Tibial nerve (tissue), 4 donors: Measurements from ENCODE around the gene PAGR1. TPM values are rescaled to one million over a fixed set of nuclear protein-coding genes. Genes with fewer than 3 reads are reported as not detected.

Experiments used
- DNase-seq, 2 donors: peaks; one replicate each; pipeline ENCODE4 v3.0.0-alpha.2; 2019; ENCODE audit warnings: low spot score in 2 of 2
- H3K27ac ChIP-seq, 4 donors: fragments of 200-600 bp; sonication (generic) in 3 of 4; one replicate each; pipeline ENCODE4 v1.5.1; 2017 to 2019; ENCODE audit warnings: mild to moderate bottlenecking in 1 of 4
- H3K27me3 ChIP-seq, 2 donors: fragments of 200-600 bp; sonication (generic) in 1 of 2; one replicate each; pipeline versions ENCODE4 v1.5.1 to v1.6.0; 2017 to 2019
- H3K36me3 ChIP-seq, 3 donors: fragments of 200-600 bp; sonication (generic); one replicate each; pipeline ENCODE4 v1.5.1; 2018 to 2019
- H3K4me1 ChIP-seq, 4 donors: fragments of 200-600 bp; sonication (generic) in 3 of 4; one replicate each; pipeline ENCODE4 v1.5.1; 2017 to 2019
- H3K4me3 ChIP-seq, 4 donors: fragments of 200-600 bp; sonication (generic) in 3 of 4; one replicate each; pipeline ENCODE4 v1.5.1; 2017 to 2019; ENCODE audit warnings: mild to moderate bottlenecking in 1 of 4, moderate library complexity in 1 of 4
- H3K9me3 ChIP-seq, 4 donors: fragments of 200-600 bp; sonication (generic) in 3 of 4; one replicate each; pipeline ENCODE4 v1.5.1; 2017 to 2019
- CTCF ChIP-seq, 5 experiments: fragments of 200-600 bp in 3 of 5; fragments of 450-650 bp in 2 of 5; sonication (generic) in 3 of 5; IDR thresholded peaks; one replicate each; pipeline ENCODE4 v1.5.1; 2016 to 2019; ENCODE audit warnings: antibody characterized with exemption in 5 of 5, mild to moderate bottlenecking in 3 of 5, moderate library complexity in 2 of 5
- EP300 ChIP-seq, 2 donors: sonication (generic); formaldehyde crosslinking; IDR thresholded peaks; one replicate each; pipeline ENCODE4 v1.6.1; 2017; ENCODE audit warnings: antibody characterized with exemption in 2 of 2, mild to moderate bottlenecking in 1 of 2
- POLR2A ChIP-seq, 2 donors: fragments of 450-650 bp; IDR thresholded peaks; one replicate each; pipeline ENCODE4 v1.6.1; 2017; ENCODE audit warnings: antibody characterized with exemption in 2 of 2, mild to moderate bottlenecking in 2 of 2, moderate library complexity in 2 of 2
- WGBS, 2 donors: methylation state at CpG; one replicate each; pipeline ENCODE4 v1.1.5; 2018; 5-methylcytosine and 5-hydroxymethylcytosine counted together
- total RNA-seq, 4 donors: library from RNA; depleted of rRNA; stranded (reverse); fragments of >200 nt; gene quantifications; one replicate each; pipeline ENCODE4 v1.1.0, GENCODE V29; 2016

The PAGR1 gene
- total RNA-seq, 4 donors from 2014 or later = 40.8 to 70.7 (median 61.0) TPM

GRCh38 chr16:29857133-29857760, 41.3 kb downstream of the PAGR1 start:
- no peak for TF ChIP-seq EP300 (IDR thresholded peaks at IDR 0.05)
- no peak for TF ChIP-seq CTCF (IDR thresholded peaks at IDR 0.05)
- TF ChIP-seq POLR2A (IDR thresholded peaks at IDR 0.05) = no peak
- Histone ChIP-seq H3K4me3 (no peak overlapping the region), H3K27ac (peak overlapping the region in 1 of 4 donors; percentile 37), H3K4me1 (peaks cover 0 to 45% (median 13%) of the 10 kb centered on the region in 4 donors), H3K9me3 (no peaks in the 10 kb centered on the region), H3K36me3 (peaks cover 3 to 40% (median 8%) of the 10 kb centered on the region in 3 donors), H3K27me3 (no peaks in the 10 kb centered on the region)
- WGBS, 2 donors = 76 to 78% methylated on average over 7 of the region's 7 CpGs
- DNase-seq = no peak

GRCh38 chr16:29858149-29858849, 42.3 kb downstream of the PAGR1 start:
- TF ChIP-seq CTCF (IDR thresholded peaks at IDR 0.05) = no peak
- TF ChIP-seq EP300 (IDR thresholded peaks at IDR 0.05) = no peak
- no peak for TF ChIP-seq POLR2A (IDR thresholded peaks at IDR 0.05)
- Histone ChIP-seq H3K27ac (peak overlapping the region in 1 of 4 donors; percentile 10), H3K36me3 (peaks cover 3 to 40% (median 8%) of the 10 kb centered on the region in 3 donors), H3K9me3 (no peaks in the 10 kb centered on the region), H3K27me3 (no peaks in the 10 kb centered on the region), H3K4me1 (peaks cover 0 to 37% (median 13%) of the 10 kb centered on the region in 4 donors), H3K4me3 (no peak overlapping the region)
- DNase-seq = no peak
- WGBS, 2 donors = 55 to 57% methylated on average over 10 of the region's 10 CpGs

- 89 to 94% methylated on average over 18 to 19 of the region's 19 CpGs for WGBS, 2 donors
- Histone ChIP-seq H3K36me3 (peaks cover 3 to 40% (median 8%) of the 10 kb centered on the region in 3 donors), H3K4me3 (no peak overlapping the region), H3K9me3 (no peaks in the 10 kb centered on the region), H3K27ac (no peak overlapping the region), H3K27me3 (no peaks in the 10 kb centered on the region), H3K4me1 (peaks cover 0 to 36% (median 13%) of the 10 kb centered on the region in 4 donors)
- no peak for TF ChIP-seq EP300 (IDR thresholded peaks at IDR 0.05)
- TF ChIP-seq POLR2A (IDR thresholded peaks at IDR 0.05) = no peak
- no peak for TF ChIP-seq CTCF (IDR thresholded peaks at IDR 0.05)
- no peak for DNase-seq
Measured at GRCh38 chr16:29858974-29859373, 43.0 kb downstream of the PAGR1 start.

DNA sequence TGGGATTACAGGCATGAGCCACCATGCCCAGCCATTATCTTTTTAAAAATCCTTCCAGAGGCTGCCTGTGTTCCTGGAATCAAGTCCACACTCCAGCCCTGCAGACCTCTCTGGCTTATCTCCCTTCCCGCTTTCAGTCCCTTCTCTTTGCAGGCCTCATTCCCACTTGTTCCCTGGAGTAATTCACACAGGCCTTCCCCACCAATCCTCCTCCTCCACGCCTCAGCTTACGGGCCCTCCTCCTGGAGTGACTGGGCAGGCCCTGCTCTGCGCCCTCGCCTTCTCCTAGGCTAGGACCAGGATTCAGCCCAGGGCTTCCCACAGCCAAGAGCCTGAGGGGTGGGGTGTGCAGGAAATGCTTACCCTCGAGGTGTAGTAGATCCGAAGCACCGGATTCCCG, 44.3 kb downstream of the PAGR1 start:
- WGBS, 2 donors = 83 to 93% methylated on average over 9 of the region's 9 CpGs
- no peak for DNase-seq

More for the DNA sequence above, 44.3 kb downstream of the PAGR1 start:
- TF ChIP-seq CTCF (IDR thresholded peaks at IDR 0.05) = no peak
- TF ChIP-seq EP300 (IDR thresholded peaks at IDR 0.05) = no peak
- no peak for TF ChIP-seq POLR2A (IDR thresholded peaks at IDR 0.05)
- Histone ChIP-seq H3K27me3 (no peaks in the 10 kb centered on the region), H3K4me3 (no peak overlapping the region), H3K4me1 (peaks cover 0 to 36% (median 13%) of the 10 kb centered on the region in 4 donors), H3K9me3 (no peaks in the 10 kb centered on the region), H3K36me3 (peaks cover 3 to 40% (median 8%) of the 10 kb centered on the region in 3 donors), H3K27ac (peak overlapping the region in 1 of 4 donors; percentile 58)
